Upper lobe of left lung (tissue), 6 donors: ENCODE results near the gene LY6G6D. TPM values are rescaled to one million over a fixed set of nuclear protein-coding genes. Genes with fewer than 3 reads are reported as not detected.
A peak's percentile ranks its signal among the peaks of the same experiment; 100 is the strongest.

Experiments used
- ATAC-seq, 2 donors: fragments of 200-7000 bp; cut with Tn5 transposase; one replicate each; pipeline ENCODE4 v1.9.1; 2022; ENCODE audit warnings: mild to moderate bottlenecking in 2 of 2, moderate library complexity in 2 of 2; ENCODE audit not compliant: low FRiP score in 2 of 2
- DNase-seq, 2 donors: peaks; one replicate each; pipeline ENCODE4 v3.0.0-alpha.2; 2019 to 2020
- H3K27ac ChIP-seq, 4 donors: fragments of 200-600 bp; sonication (generic); one replicate each; pipeline ENCODE4 v1.5.1; 2016 to 2019
- H3K27me3 ChIP-seq, 4 donors: fragments of 200-600 bp; sonication (generic); one replicate each; pipeline ENCODE4 v1.5.1; 2017 to 2019
- H3K36me3 ChIP-seq, 4 donors: fragments of 200-600 bp; sonication (generic); one replicate each; pipeline ENCODE4 v1.5.1; 2016 to 2019
- H3K4me1 ChIP-seq, 4 donors: fragments of 200-600 bp; sonication (generic); one replicate each; pipeline ENCODE4 v1.5.1; 2018 to 2019
- H3K4me3 ChIP-seq, 4 donors: fragments of 200-600 bp; sonication (generic); one replicate each; pipeline ENCODE4 v1.5.1; 2017 to 2019; ENCODE audit warnings: mild to moderate bottlenecking in 2 of 4, moderate library complexity in 1 of 4
- H3K9me3 ChIP-seq, 4 donors: fragments of 200-600 bp; sonication (generic); one replicate each; pipeline ENCODE4 v1.5.1; 2018 to 2019
- CTCF ChIP-seq, 6 experiments: fragments of 450-650 bp in 4 of 6; fragments of 200-600 bp in 2 of 6; sonication (generic) in 2 of 6; IDR thresholded peaks; one replicate each; pipeline ENCODE4 v1.5.1; 2016 to 2019; ENCODE audit warnings: antibody characterized with exemption in 6 of 6
- EP300 ChIP-seq, 4 donors: sonication (generic); formaldehyde crosslinking; IDR thresholded peaks; one replicate each; pipeline ENCODE4 v1.5.1; 2017; ENCODE audit warnings: antibody characterized with exemption in 4 of 4, control low read depth in 2 of 4
- POLR2A ChIP-seq, 4 donors: fragments of 450-650 bp; IDR thresholded peaks; one replicate each; pipeline ENCODE4 v1.5.1; 2016 to 2017; ENCODE audit warnings: antibody characterized with exemption in 4 of 4, mild to moderate bottlenecking in 2 of 4
- POLR2AphosphoS5 ChIP-seq, 2 donors: sonication (generic); formaldehyde crosslinking; IDR thresholded peaks; one replicate each; pipeline ENCODE4 v1.5.1; 2017; ENCODE audit warnings: antibody characterized with exemption in 2 of 2
- WGBS, 2 donors: methylation state at CpG; one replicate each; pipeline ENCODE4 v1.1.5; 2017 to 2018; 5-methylcytosine and 5-hydroxymethylcytosine counted together
- total RNA-seq, 6 donors: library from RNA; depleted of rRNA in 4 of 6; stranded (reverse); fragments of >200 nt in 4 of 6; gene quantifications; one replicate each; pipeline versions ENCODE4 v1.1.0 to v1.2.1, GENCODE V29; 2016 to 2021
- donor health status: DM: no; HTN: no; CAD: no; lungs with moderate emphysema.
- donor health status: DM: no; HTN: yes; CAD: no; lungs with severe emphysema.

The LY6G6D gene
- total RNA-seq, 6 donors from 2014 or later = not detected

GRCh38 chr6:31733734-31734133, 18.6 kb downstream of the LY6G6D start:
- TF ChIP-seq EP300 (IDR thresholded peaks at IDR 0.05) (no peak), POLR2AphosphoS5 (IDR thresholded peaks at IDR 0.05) (no peak), POLR2A (IDR thresholded peaks at IDR 0.05) (no peak), CTCF (IDR thresholded peaks at IDR 0.05) (no peak)
- Histone ChIP-seq H3K9me3 (no peaks in the 10 kb centered on the region), H3K27me3 (no peaks in the 10 kb centered on the region), H3K27ac (peak overlapping the region; percentile 90 to 99 (median 98)), H3K4me1 (peaks cover 52 to 80% (median 64%) of the 10 kb centered on the region in 4 donors), H3K36me3 (peaks cover 20 to 40% (median 38%) of the 10 kb centered on the region in 4 donors), H3K4me3 (peak overlapping the region in 2 of 4 donors; percentile 74 to 93)
- WGBS, 2 donors = 69% methylated on average over 4 of the region's 4 CpGs
- ATAC-seq (no peak), DNase-seq (no peak)

DNA sequence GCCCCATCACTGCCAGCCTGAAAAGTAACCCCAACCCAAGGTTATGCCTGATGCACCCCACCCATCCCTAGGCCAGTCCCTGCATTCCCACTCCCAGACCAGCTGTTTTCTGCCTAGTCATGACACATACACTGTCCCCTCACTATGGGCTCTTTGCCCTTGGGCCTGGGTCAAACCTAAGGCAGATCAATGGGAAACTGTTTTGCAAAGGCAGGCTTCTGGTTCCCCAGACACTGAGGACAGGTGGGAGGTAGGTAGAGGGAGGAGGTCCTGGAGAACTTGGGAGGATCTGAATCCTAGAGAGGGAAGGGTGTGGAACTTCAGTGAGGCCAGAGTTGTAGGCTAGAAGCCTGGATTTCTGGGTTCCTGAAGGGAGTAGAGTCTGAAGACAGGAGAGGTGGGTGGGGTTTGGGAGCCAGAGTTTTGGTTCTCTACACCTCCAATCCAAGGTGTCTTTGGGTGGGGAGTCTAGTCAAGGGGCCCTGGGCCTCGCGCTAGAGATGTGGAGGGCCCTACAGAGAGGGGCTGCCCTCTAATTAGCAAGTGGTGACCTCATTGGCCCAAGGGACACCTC, 19.2 kb downstream of the LY6G6D start:
- TF ChIP-seq POLR2A (IDR thresholded peaks at IDR 0.05) (no peak), CTCF (IDR thresholded peaks at IDR 0.05) (no peak), EP300 (IDR thresholded peaks at IDR 0.05) (no peak), POLR2AphosphoS5 (IDR thresholded peaks at IDR 0.05) (no peak)
- Histone ChIP-seq H3K27ac (peak overlapping the region; percentile 90 to 99 (median 98)), H3K9me3 (no peaks in the 10 kb centered on the region), H3K36me3 (peaks cover 20 to 40% (median 38%) of the 10 kb centered on the region in 4 donors), H3K27me3 (no peaks in the 10 kb centered on the region), H3K4me3 (peak overlapping the region; percentile 68 to 93 (median 73)), H3K4me1 (peaks cover 53 to 81% (median 66%) of the 10 kb centered on the region in 4 donors)
- ATAC-seq (no peak), DNase-seq (no peak)
- 3% methylated on average over 2 of the region's 2 CpGs; no CpG with 5 or more reads in 1 of the 2 donors for WGBS, 2 donors

- peak in 1 of 2 donors; percentile 83 for DNase-seq
- peaks cover 56 to 84% (median 69%) of the 10 kb centered on the region in 4 donors for H3K4me1 ChIP-seq
- ATAC-seq = peak; percentile 18 to 44
Observed at GRCh38 chr6:31734821-31735406, 19.8 kb downstream of the LY6G6D start.

GRCh38 chr6:31736021-31736767, 21.0 kb downstream of the LY6G6D start, which contains the start of gene CLIC1:
Gene CLIC1, minus strand, starts transcription at chr6:31736530. Its CDS starts 230 bp downstream, at chr6:31736300.
- peaks cover 58 to 80% (median 67%) of the 10 kb centered on the region in 4 donors for H3K4me1 ChIP-seq
- peak in 1 of 4 donors; percentile 23 for TF ChIP-seq EP300 (IDR thresholded peaks at IDR 0.05)
- peak in 3 of 4 donors; percentile 77 to 96 (median 94) for TF ChIP-seq POLR2A (IDR thresholded peaks at IDR 0.05)
- TF ChIP-seq CTCF (IDR thresholded peaks at IDR 0.05) = no peak
- TF ChIP-seq POLR2AphosphoS5 (IDR thresholded peaks at IDR 0.05) = peak; percentile 97 to 99
- ATAC-seq (peak; percentile 78 to 86), DNase-seq (peak; percentile 91 to 93)
- peaks cover 20 to 32% (median 30%) of the 10 kb centered on the region in 4 donors for H3K36me3 ChIP-seq
- WGBS, 2 donors = 1 to 2% methylated on average over 20 to 23 of the region's 24 CpGs
- no peaks in the 10 kb centered on the region for H3K27me3 ChIP-seq
- peak within 1 kb of the TSS; percentile 68 to 93 (median 73) for H3K4me3 ChIP-seq
- peak within 1 kb of the TSS; percentile 90 to 99 (median 98) for H3K27ac ChIP-seq
- no peaks in the 10 kb centered on the region for H3K9me3 ChIP-seq

More at GRCh38 chr6:31734821-31735406, 19.8 kb downstream of the LY6G6D start:
- peak overlapping the region; percentile 68 to 93 (median 73) for H3K4me3 ChIP-seq
- peak overlapping the region; percentile 90 to 99 (median 98) for H3K27ac ChIP-seq
- 0 to 1% methylated on average over 18 of the region's 18 CpGs for WGBS, 2 donors
- no peaks in the 10 kb centered on the region for H3K27me3 ChIP-seq
- no peaks in the 10 kb centered on the region for H3K9me3 ChIP-seq
- H3K36me3 ChIP-seq = peaks cover 20 to 40% (median 38%) of the 10 kb centered on the region in 4 donors
- TF ChIP-seq POLR2AphosphoS5 (IDR thresholded peaks at IDR 0.05) = peak; percentile 90 to 93
- TF ChIP-seq CTCF (IDR thresholded peaks at IDR 0.05) = no peak
- peak in 2 of 4 donors; percentile 56 to 73 for TF ChIP-seq POLR2A (IDR thresholded peaks at IDR 0.05)
- peak in 2 of 4 donors; percentile 40 to 62 for TF ChIP-seq EP300 (IDR thresholded peaks at IDR 0.05)
